ENCODE data around the gene NXF3.

- TF ChIP-seq EZH2phosphoT487 (IDR thresholded peaks at IDR 0.05; ENCODE audit: low read depth, severe bottlenecking, unreplicated experiment) (no peak), CTCF (IDR thresholded peaks at IDR 0.05; ENCODE audit: poor library complexity) (no peak)
Observed at GRCh38 chrX:103051260-103051789, 41.6 kb downstream of the NXF3 start.
